GM21381 (cell line): ENCODE measurements around the gene RIOK2.
A peak's percentile ranks its signal among the peaks of the same experiment; 100 is the strongest.
"Not testable (repeated sequence)": the region's sequence is repeated elsewhere in the genome, so short reads cannot be mapped to it uniquely, and the experiment has no call there.

ENCODE experiments used
- ATAC-seq: cut with Tn5 transposase; IDR thresholded peaks from one replicate; pipeline ENCODE4 v1.9.1; 2021; ENCODE audit warnings: mild to moderate bottlenecking, moderate library complexity; ENCODE audit not compliant: unreplicated experiment

Gene RIOK2

DNA sequence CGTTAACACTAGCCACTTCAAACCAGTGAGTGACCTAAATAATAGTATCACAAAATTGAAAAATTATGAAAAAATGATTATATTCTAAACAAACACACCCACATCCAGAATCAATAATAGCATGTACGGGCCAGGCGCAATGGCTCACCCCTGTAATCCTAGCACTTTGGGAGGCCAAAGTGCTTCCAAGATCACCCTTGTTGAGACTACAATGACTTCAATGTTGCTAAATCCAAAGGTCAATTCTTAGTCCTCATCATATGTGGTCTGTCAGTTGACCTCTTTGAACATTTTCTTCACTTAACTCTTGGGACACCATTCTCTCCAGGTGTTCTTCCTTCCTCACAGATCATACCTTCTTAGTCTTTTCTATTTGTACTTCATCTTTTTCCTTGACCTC, 11.3 kb downstream of the RIOK2 start:
- no peak for ATAC-seq

DNA sequence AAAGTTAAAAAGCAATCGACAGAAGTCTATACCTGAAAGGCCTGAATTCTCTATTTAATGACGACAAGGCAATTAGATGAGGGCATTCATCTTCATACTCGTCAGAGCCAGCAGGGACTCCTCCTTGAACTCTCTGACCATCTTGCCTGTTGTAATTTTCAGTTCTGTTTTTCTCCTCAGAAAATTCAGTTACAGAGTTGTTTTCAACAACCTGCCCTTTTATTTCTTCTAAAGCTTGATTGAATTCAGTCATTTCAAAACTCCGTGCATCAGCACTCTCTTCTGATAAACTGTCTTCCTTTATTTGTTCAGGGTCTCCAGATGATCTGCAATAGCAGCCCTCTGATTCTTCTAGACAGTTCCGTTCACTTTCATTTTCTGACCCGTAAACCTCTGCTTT, 15.6 kb downstream of the RIOK2 start:
- peak; percentile 70 for ATAC-seq

DNA sequence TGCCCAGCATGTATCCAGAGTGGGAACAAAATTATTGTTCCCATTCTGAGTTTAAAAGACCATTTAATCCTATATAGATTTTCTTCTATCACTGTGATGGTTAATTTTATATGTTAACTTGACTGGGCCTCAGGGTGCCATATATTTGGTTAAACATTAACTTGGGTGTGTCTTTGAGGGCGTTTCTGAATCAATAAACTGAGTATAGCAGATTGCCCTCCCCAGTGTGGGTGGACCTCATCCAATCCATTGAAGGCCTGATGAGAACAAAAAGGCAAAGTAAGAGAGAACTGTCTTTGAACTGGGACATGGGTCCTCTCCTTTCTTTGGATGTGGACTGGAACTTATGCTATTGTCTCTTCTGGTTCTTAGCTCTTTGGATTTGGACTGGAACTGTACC, 17.3 kb downstream of the RIOK2 start:
- no peak for ATAC-seq

DNA sequence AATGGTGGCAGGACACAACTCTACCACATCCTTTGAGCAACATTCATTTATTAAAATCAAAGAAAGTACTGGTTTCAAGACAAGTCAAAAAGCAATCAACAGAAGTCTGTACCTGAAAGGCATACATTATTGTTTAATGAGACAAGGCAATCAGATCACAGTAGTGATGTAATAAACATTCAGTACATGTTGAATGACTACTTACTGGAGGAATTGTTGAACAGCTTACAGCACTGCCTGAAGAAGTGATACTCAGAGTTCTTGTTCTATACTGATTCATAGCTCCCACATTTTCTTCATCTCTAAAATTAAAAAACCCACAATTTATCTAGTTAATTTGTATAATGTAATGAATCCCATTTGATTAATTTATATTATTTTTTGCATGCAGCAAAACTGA, 18.2 kb downstream of the RIOK2 start:
- no peak for ATAC-seq

DNA sequence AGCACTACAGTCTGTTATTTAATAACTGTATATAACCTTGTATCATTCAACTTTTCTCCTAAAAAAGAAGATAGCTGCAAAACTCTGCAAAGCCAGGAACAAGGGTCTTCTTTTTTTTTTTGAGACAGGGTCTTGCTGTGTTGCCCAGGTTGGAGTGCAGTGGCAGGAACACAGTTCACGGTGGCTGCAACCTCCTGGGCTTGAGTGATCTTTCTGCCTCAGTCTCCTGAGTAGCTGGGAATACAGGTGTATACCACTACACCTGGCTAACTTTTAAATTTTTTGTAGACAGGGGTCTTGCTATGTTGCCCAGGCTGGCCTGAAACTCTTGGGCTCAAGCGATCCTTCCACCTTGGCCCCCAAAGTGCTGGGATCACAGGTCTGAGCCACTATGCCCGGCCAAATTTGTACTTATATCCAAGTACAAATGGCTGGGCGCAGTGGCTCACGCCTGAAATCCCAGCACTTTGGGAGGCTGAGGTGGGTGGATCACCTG, 19.2 kb downstream of the RIOK2 start:
- no peak for ATAC-seq

DNA sequence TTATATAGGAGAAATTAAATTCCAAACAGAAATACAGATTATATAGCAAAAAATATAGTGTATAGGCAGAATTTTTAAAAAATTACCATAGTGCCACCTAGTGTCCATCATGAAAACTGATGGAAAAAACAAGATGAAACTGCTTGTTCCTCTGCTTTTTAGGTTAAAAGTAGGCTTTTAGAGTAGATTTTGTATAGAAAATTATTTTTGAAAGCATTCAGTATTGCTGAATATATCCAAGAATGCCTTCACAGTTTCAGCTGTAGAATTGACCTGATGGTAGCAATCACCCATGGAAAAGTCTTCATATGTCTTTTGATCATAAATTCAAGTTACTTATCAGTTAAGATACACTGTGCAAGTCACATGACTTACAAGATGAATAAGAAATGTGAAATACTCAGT, 19.7 kb downstream of the RIOK2 start:
- no peak for ATAC-seq

DNA sequence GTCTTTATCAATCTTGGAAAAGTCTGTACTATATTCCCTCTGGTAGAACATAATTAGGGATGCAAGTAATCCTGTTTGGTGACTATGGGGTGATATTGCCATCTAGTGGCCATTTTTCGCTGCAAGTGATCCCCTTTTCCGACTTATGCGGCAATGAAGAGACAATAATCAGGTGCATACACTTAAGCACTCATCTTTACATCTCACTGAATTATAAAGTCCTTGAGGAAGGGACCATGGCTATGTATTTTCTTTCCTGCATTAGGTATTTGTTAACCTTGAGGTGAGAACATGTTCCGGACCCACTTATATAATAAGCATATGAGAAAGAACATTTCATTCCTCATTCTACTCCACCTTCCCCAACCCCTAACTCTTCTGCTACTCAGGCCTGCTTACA, 21.0 kb downstream of the RIOK2 start:
- ATAC-seq, result no peak

DNA sequence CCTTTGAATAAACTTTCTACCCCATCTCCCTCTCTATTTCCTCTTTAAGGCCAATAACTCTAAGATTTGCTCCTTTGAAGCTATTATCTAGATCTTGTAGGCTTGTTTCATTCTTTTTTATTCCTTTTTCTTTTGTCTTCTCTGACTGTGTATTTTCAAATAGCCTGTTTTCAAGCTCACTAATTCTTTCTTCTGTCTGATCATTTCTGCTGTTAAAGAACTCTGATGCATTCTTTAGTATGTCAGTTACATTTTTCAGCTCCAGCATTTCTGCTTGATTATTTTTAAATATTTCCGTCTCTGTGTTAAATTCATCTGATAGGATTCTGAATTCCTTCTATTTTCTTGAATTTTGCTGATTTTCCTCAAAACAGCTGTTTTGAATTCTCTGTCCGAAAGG, 25.4 kb downstream of the RIOK2 start:
- no peak for ATAC-seq

DNA sequence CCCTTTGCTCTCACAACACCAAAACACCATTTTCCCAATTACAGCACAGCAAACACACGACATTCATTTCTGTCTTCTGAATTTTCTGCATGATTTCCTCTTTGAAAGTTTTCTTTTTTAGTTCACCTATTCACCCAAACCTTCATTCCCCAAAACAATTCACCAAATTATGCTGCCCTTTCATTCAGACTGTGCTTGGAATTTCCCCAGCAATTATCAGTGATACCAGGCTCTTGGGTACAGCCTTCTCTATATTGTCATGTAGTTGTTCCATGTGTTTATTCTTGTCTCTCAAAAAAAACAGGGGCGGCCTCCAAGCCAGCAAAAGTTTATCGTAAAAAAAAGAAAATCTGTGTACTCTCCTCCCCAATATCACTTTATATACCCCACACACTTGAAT, 31.7 kb downstream of the RIOK2 start:
- no peak for ATAC-seq

DNA sequence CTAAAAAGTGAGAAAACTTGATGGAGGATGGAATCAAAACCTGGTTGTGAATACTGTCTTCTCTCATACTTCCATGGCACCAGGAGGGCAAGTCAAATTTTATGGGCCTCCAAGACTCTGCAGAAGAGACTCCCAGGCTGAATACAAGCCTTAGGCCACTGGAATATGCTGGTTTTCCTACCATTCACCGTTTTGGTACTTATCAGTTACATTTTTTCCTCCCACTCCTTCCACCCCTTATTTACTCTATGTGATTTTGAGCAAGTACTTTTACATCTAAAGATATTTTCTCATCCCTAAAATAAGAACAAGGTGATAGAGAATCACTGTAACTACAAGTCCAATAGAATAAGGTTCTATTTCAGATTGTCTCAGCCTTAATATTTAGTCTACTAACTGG, 32.6 kb downstream of the RIOK2 start:
- ATAC-seq, result no peak

DNA sequence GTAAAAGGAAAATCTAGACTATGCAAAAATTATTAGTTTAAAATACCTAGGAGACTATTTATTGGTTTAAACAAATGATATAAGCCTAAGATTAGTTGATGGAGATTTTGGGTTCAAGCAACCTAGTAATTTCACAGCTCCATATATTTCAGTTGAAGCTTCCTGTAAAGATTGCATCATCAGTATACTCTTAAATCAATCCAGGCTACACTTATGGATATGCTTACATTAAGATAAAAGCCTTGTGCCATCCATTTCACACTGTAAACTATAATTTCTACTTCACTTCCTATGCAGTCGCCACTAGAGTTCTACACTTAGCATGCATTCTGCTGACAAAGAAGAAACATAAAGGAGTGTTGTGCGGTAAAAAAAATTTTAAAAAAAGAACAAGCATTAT, 33.3 kb downstream of the RIOK2 start:
- no peak for ATAC-seq

DNA sequence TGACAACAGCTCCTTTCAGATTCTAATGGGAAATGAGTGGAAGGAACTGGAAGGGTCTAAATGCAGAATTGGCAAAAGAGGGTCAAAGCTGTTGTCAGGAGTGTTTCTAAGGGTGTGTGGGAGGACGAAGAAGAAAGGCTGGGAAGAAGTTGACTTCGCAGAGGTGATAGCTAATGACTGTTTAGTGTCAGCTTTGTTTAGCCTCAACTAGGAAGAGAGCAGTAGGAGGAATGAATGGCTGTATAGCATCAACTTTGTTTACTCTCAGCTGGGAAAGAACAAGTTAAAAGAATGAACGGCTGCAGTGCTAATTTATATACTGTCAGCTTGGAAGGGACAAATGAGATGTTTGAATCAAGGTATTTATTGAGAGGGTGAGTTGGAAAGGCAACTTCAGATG, 34.8 kb downstream of the RIOK2 start:
- ATAC-seq, result no peak

DNA sequence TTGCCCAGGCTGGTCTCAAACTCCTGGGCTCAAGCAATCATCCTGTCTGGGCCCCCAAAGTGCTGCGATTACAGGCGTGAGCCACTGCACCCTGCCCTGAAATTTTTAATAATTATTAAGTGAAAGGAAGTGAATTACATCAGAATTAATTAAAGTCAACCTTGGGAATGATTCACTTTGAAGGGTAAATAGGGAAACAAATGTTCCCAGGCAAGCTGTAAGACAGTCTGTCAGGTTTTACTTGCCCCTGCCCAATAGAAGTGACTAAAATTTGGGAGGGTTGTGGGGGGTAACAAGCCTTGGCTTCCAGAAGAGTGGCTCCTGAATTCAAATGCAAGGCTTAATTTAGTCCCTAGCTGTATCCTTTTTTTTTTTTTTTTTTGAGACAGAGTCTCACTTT, 39.3 kb downstream of the RIOK2 start:
- ATAC-seq, result no peak

DNA sequence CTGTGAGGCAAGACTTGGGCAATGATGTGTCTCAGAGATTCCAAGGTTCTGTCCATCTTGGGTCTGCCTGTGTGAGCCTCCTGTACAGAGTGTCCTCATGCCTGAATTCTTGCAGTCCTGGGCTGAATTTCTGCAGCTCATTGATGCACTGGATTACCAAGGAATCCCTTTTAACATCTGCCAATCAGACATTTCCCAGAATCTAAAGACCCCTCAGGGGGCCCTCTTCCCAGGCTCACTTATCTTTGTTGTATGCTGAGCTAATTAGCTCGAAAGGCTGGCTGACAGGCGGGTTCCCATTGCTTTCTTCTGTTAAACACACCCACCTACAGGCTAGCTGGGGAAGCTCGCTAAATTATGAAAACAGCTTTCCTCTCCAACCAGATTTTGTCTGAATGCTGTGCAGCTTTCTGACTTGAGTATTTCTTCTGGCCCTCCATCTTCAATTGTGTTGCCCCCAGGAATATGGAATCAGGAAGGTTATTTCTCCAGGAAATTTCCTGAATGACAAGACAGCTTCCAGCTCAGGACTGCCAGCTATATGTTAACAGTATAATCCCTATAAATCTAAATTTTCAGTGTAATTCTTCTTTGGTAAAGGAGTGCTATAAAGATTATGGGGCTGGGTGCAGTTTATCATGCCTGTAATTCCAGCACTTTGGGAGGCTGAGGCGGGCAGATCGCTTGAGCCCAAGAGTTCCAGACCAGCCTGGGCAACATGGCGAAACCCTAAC, 40.4 kb downstream of the RIOK2 start, which contains the start of gene LIX1:
Gene LIX1 (minus strand): TSS at position 91 of the 734 bp plus-strand sequence. CDS start 35 bp downstream, at position 56.
- peak; percentile 90 for ATAC-seq

DNA sequence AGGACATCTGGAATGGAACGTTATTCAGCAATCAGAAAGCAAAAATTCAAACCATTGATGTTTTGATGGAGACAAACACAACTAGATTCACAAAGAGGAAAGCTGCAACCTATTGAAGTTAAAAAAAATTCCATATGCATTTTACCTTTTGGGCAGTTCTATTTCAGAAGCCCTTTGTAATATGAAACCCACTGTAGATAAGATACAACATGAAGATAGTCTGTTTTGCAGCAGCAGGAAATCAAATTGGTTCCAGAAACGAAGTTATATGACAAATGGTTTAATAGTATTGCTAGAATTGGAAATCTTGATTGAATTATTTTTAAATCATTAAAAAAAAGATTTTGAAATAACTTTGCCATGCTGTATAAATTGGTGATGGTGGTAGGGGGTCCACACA, 41.5 kb downstream of the RIOK2 start:
- ATAC-seq, result no peak

DNA sequence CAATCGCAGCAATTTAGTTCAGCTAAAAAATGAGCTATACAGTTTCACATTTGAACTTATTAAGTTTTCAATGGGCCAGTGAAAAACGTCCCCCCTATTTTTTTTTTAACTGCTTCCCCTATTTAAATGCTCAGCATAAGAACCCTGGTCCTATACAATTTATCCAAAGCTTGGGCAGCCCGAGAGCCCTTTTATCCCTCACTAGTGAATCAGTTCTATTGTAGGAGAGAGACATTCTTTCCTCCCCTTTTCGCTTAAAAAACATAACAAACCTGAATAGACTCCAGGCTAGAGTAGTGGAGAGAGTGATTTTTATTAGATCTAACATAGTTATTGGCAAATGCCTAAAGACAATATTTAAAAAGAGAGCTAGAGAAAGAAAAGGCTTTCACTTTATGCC, 42.0 kb downstream of the RIOK2 start:
- ATAC-seq, result no peak

DNA sequence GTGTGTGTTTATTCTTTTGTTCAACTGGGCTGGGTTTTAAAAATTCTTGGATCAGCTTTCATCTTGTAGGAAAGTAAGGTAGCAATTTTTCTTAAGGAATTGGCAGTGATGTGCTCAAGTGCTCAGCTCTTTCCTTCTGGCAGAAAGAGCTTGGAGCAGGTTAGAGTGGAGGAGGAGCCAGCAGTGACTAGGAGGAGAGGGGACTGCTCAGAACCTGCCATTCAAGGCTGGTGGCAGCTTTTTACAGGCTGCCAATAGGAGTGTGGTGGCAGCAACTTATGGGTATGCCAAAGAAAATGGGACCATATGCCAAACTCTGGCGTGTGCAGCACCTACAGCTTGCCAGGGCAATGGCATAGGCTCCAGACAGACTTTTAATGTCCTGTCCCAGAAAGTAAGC, 42.8 kb downstream of the RIOK2 start:
- ATAC-seq, result not testable (repeated sequence)

DNA sequence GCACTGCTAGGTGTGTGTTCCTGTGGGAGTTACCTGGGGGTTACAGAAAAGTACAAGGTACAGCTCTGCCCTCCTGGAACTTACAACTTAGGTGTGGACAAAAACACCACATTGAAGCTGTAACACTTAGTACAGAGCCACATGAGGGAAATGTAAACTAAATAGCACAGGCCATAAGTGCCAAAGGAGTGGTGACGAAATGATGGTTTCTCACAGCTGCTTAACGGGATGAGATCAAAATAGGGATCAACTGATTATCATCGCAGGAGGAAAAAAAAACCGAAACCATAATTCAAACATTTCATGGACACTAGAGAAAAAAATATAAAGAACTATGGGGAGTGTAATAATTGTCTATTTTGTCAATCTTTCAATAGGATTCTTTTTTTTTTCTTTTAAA, 46.6 kb downstream of the RIOK2 start:
- no peak for ATAC-seq

DNA sequence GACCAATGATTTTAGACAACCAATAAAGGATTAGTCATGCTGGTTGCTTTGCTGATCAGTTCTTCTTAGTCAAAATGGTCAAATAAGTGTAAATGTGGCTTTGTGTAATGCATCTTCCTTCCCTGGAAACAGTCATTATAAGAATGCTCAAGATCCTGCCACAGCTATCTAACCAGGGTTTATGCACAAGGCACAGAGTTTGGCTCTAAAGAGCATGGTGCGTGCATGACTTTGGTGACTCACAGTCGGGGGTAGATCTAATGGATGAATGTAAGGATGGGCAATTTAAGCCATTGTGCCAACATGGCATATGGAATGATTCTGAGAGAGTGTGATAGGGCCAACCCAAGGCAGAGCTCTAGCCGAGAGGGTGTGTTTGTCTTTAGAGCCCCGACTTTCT, 47.2 kb downstream of the RIOK2 start:
- no peak for ATAC-seq

DNA sequence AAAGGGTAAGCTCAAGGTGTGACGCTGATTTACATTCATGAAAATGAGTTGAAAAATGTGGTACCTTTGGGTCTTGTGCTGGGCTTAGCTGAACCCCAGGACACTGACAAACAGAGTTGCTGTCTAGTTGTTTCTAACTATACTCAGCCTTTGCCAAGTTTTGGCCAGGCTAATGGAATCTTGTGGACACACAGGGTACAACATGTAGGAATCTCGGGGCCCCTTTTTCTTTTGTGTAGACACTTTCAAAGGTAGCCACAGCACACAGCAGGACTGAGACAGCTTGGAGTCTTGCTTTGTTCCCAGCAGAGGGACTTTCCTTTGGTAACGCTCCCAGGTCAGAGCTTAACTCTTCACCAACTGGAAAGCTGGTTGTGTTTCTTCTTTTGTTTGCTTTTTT, 48.4 kb downstream of the RIOK2 start:
- no peak for ATAC-seq

DNA sequence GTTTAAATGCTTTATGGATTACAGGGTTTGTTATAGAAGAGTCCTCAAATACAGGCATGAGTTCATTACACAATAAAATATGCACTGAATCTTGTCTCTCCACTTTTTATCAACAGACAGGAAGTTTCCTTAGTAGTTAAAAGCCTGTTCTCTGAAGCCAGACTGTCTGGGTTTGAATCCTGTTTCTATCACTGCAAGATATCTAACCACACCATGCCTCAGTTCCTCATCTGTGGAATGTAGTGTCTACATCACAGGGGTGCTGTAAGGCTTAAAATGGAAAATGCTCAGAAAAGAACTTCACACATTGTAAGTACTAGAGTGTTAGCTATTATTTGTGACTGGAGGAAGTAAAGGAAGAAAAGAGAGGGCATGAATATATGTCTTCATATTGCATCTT, 49.9 kb downstream of the RIOK2 start:
- no peak for ATAC-seq

DNA sequence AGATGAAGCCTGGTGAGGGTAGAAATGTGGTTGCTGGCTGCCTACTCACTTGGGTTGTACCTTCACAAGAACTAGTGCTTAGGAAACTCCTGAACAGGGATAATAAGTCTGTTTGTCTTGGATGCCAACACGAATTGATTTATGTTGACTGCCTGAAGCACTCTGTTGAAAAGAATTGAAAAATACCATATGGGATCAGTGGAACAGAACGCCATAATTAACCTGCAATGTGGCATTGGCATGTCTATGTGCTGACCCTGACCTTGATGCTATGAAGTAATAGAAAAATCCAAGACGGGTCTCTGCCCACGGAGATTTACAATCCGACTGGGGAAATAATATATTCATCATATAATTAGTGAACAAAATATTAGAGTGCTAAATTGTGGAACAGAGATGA, 51.1 kb downstream of the RIOK2 start:
- no peak for ATAC-seq

DNA sequence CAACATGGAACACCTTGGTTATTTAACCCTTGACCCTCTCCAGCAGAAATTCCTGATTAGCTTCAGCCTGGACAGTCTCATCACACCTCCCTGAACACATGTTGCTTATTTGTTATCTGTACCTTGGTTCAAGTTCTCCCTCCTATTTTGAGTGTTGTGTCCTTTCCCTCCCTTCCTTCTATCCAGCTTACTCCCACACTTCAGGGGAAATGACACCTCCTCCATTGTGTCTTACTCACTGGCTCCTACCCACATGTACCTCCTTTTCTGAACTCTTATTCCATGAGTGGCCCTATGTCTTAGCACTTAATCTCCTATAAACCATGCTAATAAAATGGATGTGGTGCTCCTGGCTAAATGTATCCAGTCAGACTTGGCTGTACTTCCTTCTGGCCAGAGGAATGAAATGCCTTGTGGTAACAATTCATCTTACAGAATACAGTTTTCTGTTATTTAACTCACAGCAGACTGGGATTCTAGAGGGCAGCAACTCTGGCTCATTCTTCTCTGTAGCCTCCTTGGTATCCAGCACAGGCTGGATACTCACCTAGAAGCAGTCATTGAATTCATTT, 51.8 kb downstream of the RIOK2 start:
- no peak for ATAC-seq
